HepG2 (cell line): ENCODE results near the gene ADGRG6. TPM values are rescaled to one million over a fixed set of nuclear protein-coding genes. Genes with fewer than 3 reads are reported as not detected.
A peak's percentile ranks its signal among the peaks of the same experiment; 100 is the strongest.

Experiments
- FOXK2 ChIP-seq: fragments of 450-650 bp; IDR thresholded peaks from 2 replicates; pipeline ENCODE4 v1.6.1; 2016
- GABPB1 ChIP-seq: IDR thresholded peaks from 2 replicates; pipeline ENCODE4 v1.6.1; 2016; ENCODE audit warnings: mild to moderate bottlenecking, missing genetic modification reagents, moderate library complexity, missing compliant biosample characterization
- GPN1 ChIP-seq: sonication (generic); formaldehyde crosslinking; IDR thresholded peaks from 2 replicates; pipeline ENCODE4 v1.5.1; 2020; ENCODE audit warnings: missing genetic modification reagents, borderline replicate concordance
- HDAC1 ChIP-seq: sonication (generic); formaldehyde crosslinking; IDR thresholded peaks from 2 replicates; pipeline ENCODE4 v1.5.1; 2020; ENCODE audit warnings: mild to moderate bottlenecking, missing genetic modification reagents
- HNRNPLL ChIP-seq: fragments of 200-400 bp; formaldehyde crosslinking; IDR thresholded peaks from 2 replicates; pipeline ENCODE4 v1.6.1; 2017; ENCODE audit warnings: mild to moderate bottlenecking, low read depth, low read length; ENCODE audit not compliant: poor library complexity, severe bottlenecking
- JARID2 ChIP-seq: sonication (generic); formaldehyde crosslinking; IDR thresholded peaks from 2 replicates; pipeline ENCODE4 v1.8.1; 2023; ENCODE audit warnings: missing genetic modification reagents, inconsistent platforms; ENCODE audit not compliant: insufficient replicate concordance
- KAT2B ChIP-seq: fragments of 150-350 bp; IDR thresholded peaks from 2 replicates; pipeline ENCODE4 v1.6.1; 2014; ENCODE audit warnings: low read depth, low read length, borderline replicate concordance
- NCOA1 ChIP-seq: sonication (generic); formaldehyde crosslinking; IDR thresholded peaks from 2 replicates; pipeline ENCODE4 v1.9.0; 2021; ENCODE audit warnings: missing genetic modification reagents
- NFATC3 ChIP-seq: sonication (generic); formaldehyde crosslinking; IDR thresholded peaks from 2 replicates; pipeline ENCODE4 v1.5.1; 2020; ENCODE audit warnings: mild to moderate bottlenecking, missing genetic modification reagents
- PHF21A ChIP-seq: sonication (generic); formaldehyde crosslinking; IDR thresholded peaks from 2 replicates; pipeline ENCODE4 v1.5.0; 2020; ENCODE audit warnings: mild to moderate bottlenecking, missing genetic modification reagents
- TBP ChIP-seq: sonication (generic); formaldehyde crosslinking; IDR thresholded peaks from 2 replicates; pipeline ENCODE4 v1.5.0; 2020; ENCODE audit warnings: missing genetic modification reagents
- TP53 ChIP-seq: sonication (generic); formaldehyde crosslinking; conservative IDR thresholded peaks from 2 replicates; pipeline ENCODE4 v1.4.0; 2020; ENCODE audit warnings: missing genetic modification reagents
- U2AF1 ChIP-seq: fragments of 200-400 bp; formaldehyde crosslinking; optimal IDR thresholded peaks from 2 replicates; pipeline ENCODE3; 2017; ENCODE audit warnings: mild to moderate bottlenecking, low read depth, low read length
- ZBTB21 ChIP-seq: sonication (generic); formaldehyde crosslinking; IDR thresholded peaks from 2 replicates; pipeline ENCODE4 v1.4.0; 2020; ENCODE audit warnings: missing genetic modification reagents
- ZEB1 ChIP-seq: IDR thresholded peaks from 2 replicates; pipeline ENCODE4 v1.6.1; 2012; ENCODE audit warnings: mild to moderate bottlenecking, low read depth, inconsistent platforms; ENCODE audit not compliant: insufficient replicate concordance
- ZFP82 ChIP-seq: sonication (generic); formaldehyde crosslinking; IDR thresholded peaks from 2 replicates; pipeline ENCODE4 v1.5.1; 2020; ENCODE audit warnings: mild to moderate bottlenecking, missing genetic modification reagents, borderline replicate concordance
- ZNF12 ChIP-seq: sonication (generic); formaldehyde crosslinking; IDR thresholded peaks from 2 replicates; pipeline ENCODE4 v1.5.0; 2020; ENCODE audit warnings: missing genetic modification reagents
- ZNF256 ChIP-seq: sonication (generic); formaldehyde crosslinking; conservative IDR thresholded peaks from 2 replicates; pipeline ENCODE4 v1.4.0; 2020; ENCODE audit warnings: missing genetic modification reagents
- ZNF468 ChIP-seq: sonication (generic); formaldehyde crosslinking; IDR thresholded peaks from 2 replicates; pipeline ENCODE4 v1.8.0; 2022; ENCODE audit warnings: mild to moderate bottlenecking, moderate library complexity, missing genetic modification reagents
- ZNF670 ChIP-seq: sonication (generic); formaldehyde crosslinking; IDR thresholded peaks from 2 replicates; pipeline ENCODE4 v1.8.0; 2022; ENCODE audit warnings: mild to moderate bottlenecking, missing genetic modification reagents, borderline replicate concordance
- polyA plus RNA-seq, 8 experiments: library from polyadenylated mRNA; depleted of rRNA in 3 of 8; stranded (reverse) in 7 of 8; unstranded in 1 of 8; fragments of >200 nt; fragmentation: Illumina TruSeq in 4 of 8; extraction: Trizol in 4 of 8; gene quantifications; 2 replicates each; pipeline versions ENCODE4 v1.2.1 to v1.2.3, GENCODE V29; 2011 to 2016; ENCODE audit warnings: low read depth in 4 of 8, missing spikeins in 1 of 8, mixed read lengths in 1 of 8; ENCODE audit not compliant: insufficient read depth in 1 of 8
- total RNA-seq, 5 experiments: library from RNA; depleted of rRNA; stranded (reverse); fragments of >200 nt; fragmentation: Illumina TruSeq; extraction: Trizol; gene quantifications; 2 replicates each; pipeline ENCODE4 v1.2.3, GENCODE V29; 2016; ENCODE audit warnings: low read depth in 1 of 5
- TF ChIP-seq, protein P1 (sequence below): sonication (generic); formaldehyde crosslinking; IDR thresholded peaks from 2 replicates; pipeline ENCODE4 v1.4.0; 2020; ENCODE audit warnings: mild to moderate bottlenecking, missing genetic modification reagents, borderline replicate concordance
- TF ChIP-seq, protein P2 (sequence below): fragments of 450-650 bp; IDR thresholded peaks from 2 replicates; pipeline ENCODE4 v1.6.1; 2016
- TF ChIP-seq, protein P3 (sequence below): sonication (generic); formaldehyde crosslinking; IDR thresholded peaks from 2 replicates; pipeline ENCODE4 v1.9.0; 2021; ENCODE audit warnings: missing genetic modification reagents, mild to moderate bottlenecking, borderline replicate concordance

ADGRG6 gene
- total and polyA plus RNA-seq, 2 of the 13 experiments (the other 11 are each of a cell fraction or from before 2014, with no cell fraction given) = 129 to 249 TPM

DNA sequence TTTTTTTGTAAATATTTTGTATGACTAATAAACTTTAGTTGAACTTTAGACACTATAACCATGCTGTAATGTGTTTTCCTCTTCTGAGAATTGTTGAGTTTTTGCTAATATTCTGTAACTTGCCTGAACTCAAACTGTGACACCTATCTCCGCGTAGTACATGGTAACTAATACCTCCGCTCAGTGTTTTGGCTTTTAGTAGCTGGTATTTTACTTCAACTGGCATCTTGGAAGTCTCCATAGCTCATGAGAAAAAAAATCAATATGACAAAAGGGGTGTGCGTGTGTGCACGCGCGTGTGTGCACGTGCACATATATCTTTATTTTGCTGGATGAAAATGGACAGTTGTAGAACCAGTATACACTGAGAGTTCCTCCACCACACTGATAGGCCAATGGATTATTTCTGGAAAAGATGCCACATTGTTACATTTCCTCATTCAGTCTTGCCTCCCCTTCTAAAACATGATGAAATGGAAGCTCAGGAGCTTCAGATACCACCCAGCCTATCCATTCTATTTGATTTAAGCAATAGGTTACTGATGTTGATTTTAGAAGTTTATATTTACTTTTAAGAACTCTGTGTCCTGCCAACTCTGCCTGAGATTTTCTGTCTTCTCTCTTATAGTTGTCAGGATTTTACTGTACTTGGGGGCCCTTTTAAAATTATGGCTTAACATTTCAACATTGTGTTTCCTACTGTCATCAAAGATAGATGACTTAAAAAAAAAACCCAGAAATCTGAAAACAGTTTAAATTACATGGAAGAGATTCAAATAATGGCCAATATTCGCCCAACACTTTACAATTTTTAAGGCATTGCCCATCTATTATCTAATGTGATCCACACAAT is 16.3 kb upstream of the ADGRG6 start (continued):
- TF ChIP-seq, protein P1, sequence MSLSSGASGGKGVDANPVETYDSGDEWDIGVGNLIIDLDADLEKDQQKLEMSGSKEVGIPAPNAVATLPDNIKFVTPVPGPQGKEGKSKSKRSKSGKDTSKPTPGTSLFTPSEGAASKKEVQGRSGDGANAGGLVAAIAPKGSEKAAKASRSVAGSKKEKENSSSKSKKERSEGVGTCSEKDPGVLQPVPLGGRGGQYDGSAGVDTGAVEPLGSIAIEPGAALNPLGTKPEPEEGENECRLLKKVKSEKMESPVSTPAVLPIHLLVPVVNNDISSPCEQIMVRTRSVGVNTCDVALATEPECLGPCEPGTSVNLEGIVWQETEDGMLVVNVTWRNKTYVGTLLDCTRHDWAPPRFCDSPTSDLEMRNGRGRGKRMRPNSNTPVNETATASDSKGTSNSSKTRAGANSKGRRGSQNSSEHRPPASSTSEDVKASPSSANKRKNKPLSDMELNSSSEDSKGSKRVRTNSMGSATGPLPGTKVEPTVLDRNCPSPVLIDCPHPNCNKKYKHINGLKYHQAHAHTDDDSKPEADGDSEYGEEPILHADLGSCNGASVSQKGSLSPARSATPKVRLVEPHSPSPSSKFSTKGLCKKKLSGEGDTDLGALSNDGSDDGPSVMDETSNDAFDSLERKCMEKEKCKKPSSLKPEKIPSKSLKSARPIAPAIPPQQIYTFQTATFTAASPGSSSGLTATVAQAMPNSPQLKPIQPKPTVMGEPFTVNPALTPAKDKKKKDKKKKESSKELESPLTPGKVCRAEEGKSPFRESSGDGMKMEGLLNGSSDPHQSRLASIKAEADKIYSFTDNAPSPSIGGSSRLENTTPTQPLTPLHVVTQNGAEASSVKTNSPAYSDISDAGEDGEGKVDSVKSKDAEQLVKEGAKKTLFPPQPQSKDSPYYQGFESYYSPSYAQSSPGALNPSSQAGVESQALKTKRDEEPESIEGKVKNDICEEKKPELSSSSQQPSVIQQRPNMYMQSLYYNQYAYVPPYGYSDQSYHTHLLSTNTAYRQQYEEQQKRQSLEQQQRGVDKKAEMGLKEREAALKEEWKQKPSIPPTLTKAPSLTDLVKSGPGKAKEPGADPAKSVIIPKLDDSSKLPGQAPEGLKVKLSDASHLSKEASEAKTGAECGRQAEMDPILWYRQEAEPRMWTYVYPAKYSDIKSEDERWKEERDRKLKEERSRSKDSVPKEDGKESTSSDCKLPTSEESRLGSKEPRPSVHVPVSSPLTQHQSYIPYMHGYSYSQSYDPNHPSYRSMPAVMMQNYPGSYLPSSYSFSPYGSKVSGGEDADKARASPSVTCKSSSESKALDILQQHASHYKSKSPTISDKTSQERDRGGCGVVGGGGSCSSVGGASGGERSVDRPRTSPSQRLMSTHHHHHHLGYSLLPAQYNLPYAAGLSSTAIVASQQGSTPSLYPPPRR (CRISPR knock-in tag) = peak; percentile 62; the same call in 1 of the 2 replicates
- TF ChIP-seq FOXK2 (no peak), KAT2B (no peak), ZNF670 (CRISPR knock-in tag) (no peak), TBP (CRISPR knock-in tag) (no peak), ZNF256 (CRISPR knock-in tag) (no peak), JARID2 (CRISPR knock-in tag) (no peak), PHF21A (CRISPR knock-in tag) (peak; percentile 81), HNRNPLL (no peak), ZNF468 (no peak), HDAC1 (CRISPR knock-in tag) (peak; percentile 22; the same call in 1 of the 2 replicates), GPN1 (no peak), TP53 (CRISPR knock-in tag) (no peak), ZNF12 (CRISPR knock-in tag) (peak; percentile 22; the same call in 1 of the 2 replicates), ZFP82 (CRISPR knock-in tag) (no peak), NFATC3 (CRISPR knock-in tag) (no peak), ZEB1 (no peak), NCOA1 (CRISPR knock-in tag) (no peak), ZBTB21 (CRISPR knock-in tag) (0 out of 2 replicates have a peak, but pooled peaks have one; percentile 25), U2AF1 (no peak), GABPB1 (CRISPR knock-in tag) (peak; percentile 26; the same call in 1 of the 2 replicates)
- TF ChIP-seq, protein P2, sequence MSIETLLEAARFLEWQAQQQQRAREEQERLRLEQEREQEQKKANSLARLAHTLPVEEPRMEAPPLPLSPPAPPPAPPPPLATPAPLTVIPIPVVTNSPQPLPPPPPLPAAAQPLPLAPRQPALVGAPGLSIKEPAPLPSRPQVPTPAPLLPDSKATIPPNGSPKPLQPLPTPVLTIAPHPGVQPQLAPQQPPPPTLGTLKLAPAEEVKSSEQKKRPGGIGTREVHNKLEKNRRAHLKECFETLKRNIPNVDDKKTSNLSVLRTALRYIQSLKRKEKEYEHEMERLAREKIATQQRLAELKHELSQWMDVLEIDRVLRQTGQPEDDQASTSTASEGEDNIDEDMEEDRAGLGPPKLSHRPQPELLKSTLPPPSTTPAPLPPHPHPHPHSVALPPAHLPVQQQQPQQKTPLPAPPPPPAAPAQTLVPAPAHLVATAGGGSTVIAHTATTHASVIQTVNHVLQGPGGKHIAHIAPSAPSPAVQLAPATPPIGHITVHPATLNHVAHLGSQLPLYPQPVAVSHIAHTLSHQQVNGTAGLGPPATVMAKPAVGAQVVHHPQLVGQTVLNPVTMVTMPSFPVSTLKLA = peak; percentile 33; the same call in 1 of the 2 replicates
- TF ChIP-seq, protein P3, sequence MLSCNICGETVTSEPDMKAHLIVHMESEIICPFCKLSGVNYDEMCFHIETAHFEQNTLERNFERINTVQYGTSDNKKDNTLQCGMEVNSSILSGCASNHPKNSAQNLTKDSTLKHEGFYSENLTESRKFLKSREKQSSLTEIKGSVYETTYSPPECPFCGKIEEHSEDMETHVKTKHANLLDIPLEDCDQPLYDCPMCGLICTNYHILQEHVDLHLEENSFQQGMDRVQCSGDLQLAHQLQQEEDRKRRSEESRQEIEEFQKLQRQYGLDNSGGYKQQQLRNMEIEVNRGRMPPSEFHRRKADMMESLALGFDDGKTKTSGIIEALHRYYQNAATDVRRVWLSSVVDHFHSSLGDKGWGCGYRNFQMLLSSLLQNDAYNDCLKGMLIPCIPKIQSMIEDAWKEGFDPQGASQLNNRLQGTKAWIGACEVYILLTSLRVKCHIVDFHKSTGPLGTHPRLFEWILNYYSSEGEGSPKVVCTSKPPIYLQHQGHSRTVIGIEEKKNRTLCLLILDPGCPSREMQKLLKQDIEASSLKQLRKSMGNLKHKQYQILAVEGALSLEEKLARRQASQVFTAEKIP (CRISPR knock-in tag) = no peak
